22Rv1 (cell line): Measurements from ENCODE around the gene GAPVD1.
"Not testable (repeated sequence)": the region's sequence is repeated elsewhere in the genome, so short reads cannot be mapped to it uniquely, and the experiment has no call there.

Experiments used
- H3K27ac ChIP-seq: fragments of 450-650 bp; 2 replicates; pipeline ENCODE4 v1.5.1; 2017
- CTCF ChIP-seq: fragments of 450-650 bp; IDR thresholded peaks from 2 replicates; pipeline ENCODE4 v1.5.1; 2017; ENCODE audit warnings: mild to moderate bottlenecking
- ZFX ChIP-seq: fragments of 450-650 bp; IDR thresholded peaks from 2 replicates; pipeline ENCODE4 v1.6.1; 2017; ENCODE audit warnings: antibody characterized with exemption, borderline replicate concordance

The GAPVD1 gene

GRCh38 chr9:125397736-125398135 lies 136.1 kb downstream of the GAPVD1 start:
- no peak overlapping the region for H3K27ac ChIP-seq
- TF ChIP-seq CTCF, result no peak
- TF ChIP-seq ZFX, result no peak

GRCh38 chr9:125398243-125398642 lies 136.6 kb downstream of the GAPVD1 start:
- TF ChIP-seq CTCF (no peak), ZFX (no peak)
- no peak overlapping the region for H3K27ac ChIP-seq

GRCh38 chr9:125399165-125399564 lies 137.5 kb downstream of the GAPVD1 start:
- no peak overlapping the region for H3K27ac ChIP-seq
- no peak for TF ChIP-seq ZFX
- TF ChIP-seq CTCF, result no peak

GRCh38 chr9:125399666-125400065 lies 138.0 kb downstream of the GAPVD1 start:
- TF ChIP-seq ZFX (no peak), CTCF (no peak)
- no peak overlapping the region for H3K27ac ChIP-seq

- H3K27ac ChIP-seq, result not testable (repeated sequence)
Measured at GRCh38 chr9:125400232-125400631, 138.6 kb downstream of the GAPVD1 start.

GRCh38 chr9:125400725-125401716 lies 139.4 kb downstream of the GAPVD1 start:
- H3K27ac ChIP-seq, result no peak overlapping the region
- TF ChIP-seq CTCF (no peak), ZFX (no peak)

GRCh38 chr9:125404733-125405132 lies 143.1 kb downstream of the GAPVD1 start:
- TF ChIP-seq ZFX (no peak), CTCF (no peak)
- no peak overlapping the region for H3K27ac ChIP-seq
